Activated CD8-positive, alpha-beta T cell treated with anti-CD3 and anti-CD28 coated beads for 36 hours (primary cell): ENCODE data around the gene MAPK8IP3. TPM values are rescaled to one million over a fixed set of nuclear protein-coding genes. Genes with fewer than 3 reads are reported as not detected.

ENCODE experiments used
- ATAC-seq: fragments of 200-7000 bp; cut with Tn5 transposase; one replicate; pipeline ENCODE4 v1.10.0; 2021; ENCODE audit warnings: mild to moderate bottlenecking, moderate library complexity
- CTCF ChIA-PET: fragments of 350-600 bp; sonication (Branson Sonifier 250); formaldehyde crosslinking; loops from one replicate; lab custom pipeline; 2021; ENCODE audit warnings: antibody characterized with exemption; lab: Charles Lee
- POLR2A ChIA-PET: fragments of 350-600 bp; sonication (Branson Sonifier 250); formaldehyde crosslinking; loops from one replicate; lab custom pipeline; 2021; ENCODE audit warnings: antibody characterized with exemption; lab: Charles Lee
- DNase-seq: peaks from one replicate; pipeline ENCODE4 v3.0.0-alpha.2; 2020
- H3K27ac Mint-ChIP-seq: one replicate; pipeline ENCODE4 v1.8.0; 2021; ENCODE audit warnings: mild to moderate bottlenecking, mixed read lengths
- H3K27me3 Mint-ChIP-seq: one replicate; pipeline ENCODE4 v1.8.0; 2021; ENCODE audit warnings: mixed read lengths
- H3K36me3 Mint-ChIP-seq: one replicate; pipeline ENCODE4 v1.8.0; 2021; ENCODE audit warnings: low read depth, mixed read lengths
- H3K4me1 Mint-ChIP-seq: one replicate; pipeline ENCODE4 v1.8.0; 2021; ENCODE audit warnings: low read depth, mixed read lengths
- H3K4me3 Mint-ChIP-seq: one replicate; pipeline ENCODE4 v1.8.0; 2021; ENCODE audit warnings: mild to moderate bottlenecking, moderate library complexity, mixed read lengths
- H3K9me3 Mint-ChIP-seq: one replicate; pipeline ENCODE4 v1.8.0; 2021; ENCODE audit warnings: mixed read lengths
- intact Hi-C: fragments of 100-400 bp; cut with micrococcal nuclease; formaldehyde crosslinking; loops from one replicate; pipeline ENCODE4 v1.10.0; 2022
- total RNA-seq, 2 experiments: library from RNA; stranded (reverse); gene quantifications; one replicate each; pipeline ENCODE4 v1.2.3, GENCODE V29; 2021
- TF ChIP-seq, protein P1 (sequence below): fragments of 200-600 bp; IDR thresholded peaks from one replicate; pipeline ENCODE4 v1.8.0; 2022; ENCODE audit warnings: antibody characterized with exemption, mild to moderate bottlenecking

The MAPK8IP3 gene
- total RNA-seq, 2 experiments from 2014 or later, result 58.4 to 65.1 TPM

DNA sequence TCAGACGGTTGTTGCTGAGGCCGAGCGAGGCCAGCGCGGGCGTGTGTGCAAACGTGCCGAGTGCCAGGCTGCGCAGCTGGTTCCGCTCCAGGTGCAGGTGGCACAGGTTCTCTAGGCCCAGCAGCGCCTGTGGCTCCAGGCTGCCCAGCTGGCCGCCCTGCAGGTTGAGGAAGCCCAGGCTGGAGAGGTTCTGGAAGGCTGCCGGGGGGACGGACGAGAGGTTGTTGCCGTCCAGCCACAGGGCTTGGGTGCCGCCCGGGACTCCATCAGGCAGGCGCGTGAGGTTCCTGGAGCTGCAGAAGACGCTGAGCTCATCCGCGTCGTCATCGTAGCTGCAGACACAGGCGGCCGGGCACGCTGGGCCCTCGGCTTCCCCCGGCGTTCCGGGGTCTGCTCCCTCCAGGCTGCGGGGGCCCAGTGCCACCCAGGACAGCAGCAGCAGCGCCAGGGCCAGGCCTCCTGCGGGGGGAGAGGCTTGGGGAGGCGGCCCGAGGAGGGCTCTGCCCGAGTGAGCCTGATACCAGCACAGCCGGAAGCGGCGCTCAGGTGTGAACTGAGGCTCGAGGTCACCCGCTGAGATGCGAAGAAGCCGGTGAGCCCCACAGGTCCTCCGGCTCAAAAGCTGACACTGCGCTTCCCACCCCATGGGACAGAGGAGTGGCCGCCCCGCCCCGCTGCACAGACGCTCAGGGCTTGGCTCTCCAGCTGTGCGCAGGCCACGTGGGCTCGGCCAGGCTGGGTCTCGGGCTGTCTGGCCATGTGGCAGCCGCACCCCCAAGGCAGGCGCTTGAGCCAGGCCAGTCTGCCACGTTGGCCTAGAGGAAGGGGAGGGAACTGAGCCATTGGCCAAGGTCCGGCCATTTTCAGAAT, 86.2 kb downstream of the MAPK8IP3 start:
- ChIA-PET CTCF (no interaction called here), POLR2A (no interaction called here)
- TF ChIP-seq, protein P1, sequence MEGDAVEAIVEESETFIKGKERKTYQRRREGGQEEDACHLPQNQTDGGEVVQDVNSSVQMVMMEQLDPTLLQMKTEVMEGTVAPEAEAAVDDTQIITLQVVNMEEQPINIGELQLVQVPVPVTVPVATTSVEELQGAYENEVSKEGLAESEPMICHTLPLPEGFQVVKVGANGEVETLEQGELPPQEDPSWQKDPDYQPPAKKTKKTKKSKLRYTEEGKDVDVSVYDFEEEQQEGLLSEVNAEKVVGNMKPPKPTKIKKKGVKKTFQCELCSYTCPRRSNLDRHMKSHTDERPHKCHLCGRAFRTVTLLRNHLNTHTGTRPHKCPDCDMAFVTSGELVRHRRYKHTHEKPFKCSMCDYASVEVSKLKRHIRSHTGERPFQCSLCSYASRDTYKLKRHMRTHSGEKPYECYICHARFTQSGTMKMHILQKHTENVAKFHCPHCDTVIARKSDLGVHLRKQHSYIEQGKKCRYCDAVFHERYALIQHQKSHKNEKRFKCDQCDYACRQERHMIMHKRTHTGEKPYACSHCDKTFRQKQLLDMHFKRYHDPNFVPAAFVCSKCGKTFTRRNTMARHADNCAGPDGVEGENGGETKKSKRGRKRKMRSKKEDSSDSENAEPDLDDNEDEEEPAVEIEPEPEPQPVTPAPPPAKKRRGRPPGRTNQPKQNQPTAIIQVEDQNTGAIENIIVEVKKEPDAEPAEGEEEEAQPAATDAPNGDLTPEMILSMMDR, result no peak
- no peak overlapping the region for H3K27ac Mint-ChIP-seq
- ATAC-seq, result no peak
- peaks cover 5% of the 10 kb centered on the region for H3K36me3 Mint-ChIP-seq
- DNase-seq, result no peak
- intact Hi-C loops, result no loop called here
- no peaks in the 10 kb centered on the region for H3K4me1 Mint-ChIP-seq
- H3K27me3 Mint-ChIP-seq, result no peaks in the 10 kb centered on the region
- H3K9me3 Mint-ChIP-seq, result peaks cover under 1% of the 10 kb centered on the region
- no peak overlapping the region for H3K4me3 Mint-ChIP-seq

DNA sequence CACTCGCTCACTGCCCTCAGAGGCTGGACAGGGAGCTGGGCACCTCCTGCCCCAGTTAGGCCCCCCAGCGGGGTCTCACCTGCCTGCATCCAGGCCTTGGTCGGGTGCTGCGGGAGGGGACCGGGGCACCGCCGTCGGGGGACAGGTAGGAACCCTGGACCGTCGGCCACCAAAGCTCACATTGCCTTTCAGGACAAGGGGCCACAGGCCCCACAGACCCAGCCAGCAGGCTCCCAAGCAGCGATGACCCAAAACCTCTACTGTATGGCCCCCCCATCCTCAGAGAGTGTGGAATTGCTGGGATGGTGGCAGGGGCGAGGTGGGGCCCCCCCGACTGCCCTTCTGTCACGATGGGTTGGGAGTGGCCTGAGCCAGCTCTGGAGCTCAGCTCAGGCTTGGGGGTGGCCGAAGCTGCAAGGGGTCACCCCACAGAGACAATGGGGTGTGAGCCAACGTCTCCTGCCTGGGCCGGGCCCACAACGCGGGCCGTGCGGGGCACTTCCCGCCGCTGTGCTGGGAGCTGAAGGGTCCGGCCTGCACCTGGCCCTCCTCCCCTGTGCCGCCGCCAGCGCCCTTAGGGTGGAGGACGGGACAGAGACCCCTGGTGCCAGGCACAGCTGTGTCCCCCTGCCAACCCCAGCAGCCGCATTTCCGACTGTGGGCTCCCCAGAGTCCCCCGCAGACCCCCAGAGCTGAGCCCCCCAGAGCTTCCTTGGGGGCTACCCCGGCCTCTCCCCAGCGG, 87.0 kb downstream of the MAPK8IP3 start:
- Mint-ChIP-seq H3K4me3 (no peak overlapping the region), H3K4me1 (no peaks in the 10 kb centered on the region), H3K9me3 (peaks cover 5% of the 10 kb centered on the region), H3K27ac (no peak overlapping the region), H3K27me3 (no peaks in the 10 kb centered on the region), H3K36me3 (peaks cover 5% of the 10 kb centered on the region)
- DNase-seq, result no peak
- intact Hi-C loops, result no loop called here
- POLR2A ChIA-PET, result no interaction called here
- TF ChIP-seq, protein P1, result no peak
- CTCF ChIA-PET, result no interaction called here
- no peak for ATAC-seq

DNA sequence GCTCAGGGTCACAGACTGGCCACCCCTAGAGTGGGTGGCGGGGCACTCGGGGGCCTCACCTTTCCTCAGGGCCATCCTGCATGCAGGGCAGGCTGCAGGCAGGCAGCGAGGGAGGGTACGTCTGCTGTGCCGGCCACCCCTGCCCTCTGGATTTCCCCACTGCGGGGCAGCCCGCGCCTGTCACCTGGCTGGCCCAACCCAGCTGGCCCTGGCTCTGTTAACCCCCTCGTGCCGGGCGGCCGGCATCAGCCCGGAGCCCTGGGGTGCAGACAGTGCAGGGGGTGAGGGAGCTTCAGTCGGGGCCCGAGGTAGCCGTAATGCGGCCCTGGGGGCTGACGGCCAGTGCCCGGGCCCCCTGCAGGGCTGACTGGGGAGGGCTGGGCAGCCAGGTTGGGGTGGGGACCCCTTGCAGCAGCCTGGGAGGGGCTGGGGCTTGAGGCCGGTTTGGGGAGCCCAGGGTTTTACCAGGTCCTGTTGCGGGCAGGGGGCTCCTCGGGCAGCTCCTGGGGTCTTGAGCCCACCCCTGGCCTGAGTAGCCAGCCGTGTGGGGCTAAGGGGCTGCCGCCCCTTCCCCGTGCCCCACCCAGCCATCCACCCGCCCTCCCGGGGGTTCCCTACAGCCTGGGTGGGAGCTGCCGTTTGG, 87.7 kb downstream of the MAPK8IP3 start, which contains the start of gene IGFALS:
Gene IGFALS (minus strand): TSS at position 128 of the 643 bp plus-strand sequence. CDS start 53 bp downstream, at position 75.
- no peaks in the 10 kb centered on the region for H3K27me3 Mint-ChIP-seq
- no peaks in the 10 kb centered on the region for H3K4me1 Mint-ChIP-seq
- H3K27ac Mint-ChIP-seq, result no peak within 1 kb of the TSS
- intact Hi-C loops, result no loop called here
- ATAC-seq (no peak), DNase-seq (no peak)
- TF ChIP-seq, protein P1, result no peak
- POLR2A ChIA-PET, result interaction anchor here (1.7 kb wide), 1 partner anchor 19 kb away, joined by 3 read pairs; no protein-coding TSS in a partner anchor
- peaks cover 5% of the 10 kb centered on the region for H3K9me3 Mint-ChIP-seq
- no peak within 1 kb of the TSS for H3K4me3 Mint-ChIP-seq
- H3K36me3 Mint-ChIP-seq, result peaks cover 7% of the 10 kb centered on the region
- CTCF ChIA-PET, result no interaction called here

DNA sequence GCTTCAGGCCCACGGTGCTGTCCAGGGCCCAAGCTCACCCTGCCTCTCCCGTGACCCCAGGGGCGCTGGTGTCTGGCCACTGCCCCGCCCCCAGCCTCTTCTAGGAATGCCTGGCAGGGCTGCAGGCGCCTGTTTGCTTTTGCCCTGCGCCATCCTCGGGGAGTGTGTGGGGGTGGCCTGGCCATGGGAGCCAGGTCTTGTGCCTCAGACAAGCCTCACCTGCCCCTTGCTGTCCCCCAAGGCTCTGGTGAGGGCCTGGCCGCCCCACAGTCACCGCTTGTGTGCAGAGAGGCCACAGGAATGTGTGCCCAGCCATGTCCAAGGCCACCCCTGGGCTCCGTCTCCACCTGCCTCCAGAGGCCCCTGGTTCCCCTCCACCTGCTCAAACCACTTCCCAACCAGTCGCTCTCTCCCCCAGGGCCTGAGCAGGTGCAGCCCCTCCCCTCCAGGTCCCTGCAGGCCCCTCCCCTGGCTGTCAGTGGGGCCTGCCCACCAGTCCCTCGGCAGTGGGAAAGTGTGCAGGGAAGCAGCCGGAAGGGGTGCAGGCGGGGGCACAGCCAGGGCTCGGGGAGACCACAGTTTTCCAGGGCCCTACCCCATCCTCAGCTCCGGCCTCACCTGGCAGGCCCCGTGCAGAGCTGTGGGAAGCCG, 88.4 kb downstream of the MAPK8IP3 start:
- TF ChIP-seq, protein P1, result no peak
- POLR2A ChIA-PET, result interaction anchor here (1.7 kb wide), 1 partner anchor 19 kb away, joined by 3 read pairs; no protein-coding TSS in a partner anchor

More for the DNA sequence above, 88.4 kb downstream of the MAPK8IP3 start:
- H3K4me3 Mint-ChIP-seq, result no peak overlapping the region
- no peak overlapping the region for H3K27ac Mint-ChIP-seq
- ATAC-seq (no peak), DNase-seq (no peak)
- H3K27me3 Mint-ChIP-seq, result no peaks in the 10 kb centered on the region
- intact Hi-C loops, result no loop called here
- no peaks in the 10 kb centered on the region for H3K4me1 Mint-ChIP-seq
- H3K9me3 Mint-ChIP-seq, result peaks cover 10% of the 10 kb centered on the region
- H3K36me3 Mint-ChIP-seq, result peaks cover 6% of the 10 kb centered on the region
- CTCF ChIA-PET, result no interaction called here
